G401 (cell line): ENCODE data around the gene ZNF391. TPM values are rescaled to one million over a fixed set of nuclear protein-coding genes. Genes with fewer than 3 reads are reported as not detected.
"Not testable (repeated sequence)": the region's sequence is repeated elsewhere in the genome, so short reads cannot be mapped to it uniquely, and the experiment has no call there.

Experiments
- DNase-seq: peaks from one replicate; pipeline ENCODE4 v3.0.0-alpha.2; 2015; ENCODE audit warnings: low spot score
- in situ Hi-C: cut with HindIII; loops from 2 replicates; pipeline ENCODE4 v1.10.0; 2016; ENCODE audit warnings: low sequenced_read_pairs, mixed read lengths
- total RNA-seq: library from RNA; depleted of rRNA; stranded (reverse); fragments of >200 nt; shearing (Covaris generic); gene quantifications from 2 replicates; pipeline ENCODE4 v1.2.3, GENCODE V29; 2014; rRNA removed

Gene ZNF391
- 13.4 and 17.0 TPM in 2 replicates for total RNA-seq

DNA sequence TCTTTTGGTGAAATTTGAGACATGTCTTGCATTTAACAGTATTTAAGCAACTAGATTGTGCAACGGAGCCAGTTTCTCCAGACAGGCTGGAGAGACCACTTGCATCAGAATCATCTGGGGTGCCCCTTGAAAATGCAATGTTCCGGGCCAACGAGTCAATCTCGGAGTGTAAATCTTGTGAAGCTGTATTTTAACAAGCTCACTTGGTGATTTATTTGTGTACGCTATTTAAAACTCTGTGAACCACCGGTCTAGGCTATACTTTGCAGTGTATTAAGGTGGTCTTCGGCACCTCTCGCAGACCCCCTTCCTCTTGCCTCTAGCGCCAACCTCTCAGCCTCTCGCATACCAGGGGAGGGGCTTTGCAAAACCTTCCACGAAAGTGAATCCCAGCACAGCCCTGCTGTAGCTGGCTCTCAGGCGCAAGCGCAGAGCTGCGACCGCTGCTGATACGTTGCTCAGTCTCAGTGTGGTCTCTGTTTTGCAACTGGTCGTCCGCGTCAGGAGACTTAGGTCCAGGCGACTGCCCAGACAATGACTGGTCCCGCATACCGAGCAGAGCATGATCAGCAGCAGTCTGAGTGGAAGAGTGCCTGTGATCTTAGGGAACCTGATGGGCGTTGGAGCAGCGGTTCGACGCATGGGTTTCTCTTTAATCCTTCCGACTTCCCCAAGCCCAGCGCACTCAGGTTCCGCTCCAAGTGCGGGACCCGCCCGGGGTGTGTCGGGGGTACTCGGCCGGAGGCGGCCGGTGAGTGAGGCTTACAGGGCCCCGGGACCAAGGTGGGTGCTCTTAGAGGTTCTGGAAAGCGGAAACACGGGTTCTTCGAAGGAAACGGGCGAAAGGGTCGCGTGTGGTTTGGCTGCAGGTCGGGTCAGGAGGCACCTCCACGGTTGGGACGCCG is at the start of gene ZNF391:
Gene ZNF391 (plus strand): TSS at position 467 of the 905 bp plus-strand sequence. CDS start 11,612 bp downstream, outside the sequence.
- peak; percentile 91 for DNase-seq
- in situ Hi-C loops, result no loop called here

DNA sequence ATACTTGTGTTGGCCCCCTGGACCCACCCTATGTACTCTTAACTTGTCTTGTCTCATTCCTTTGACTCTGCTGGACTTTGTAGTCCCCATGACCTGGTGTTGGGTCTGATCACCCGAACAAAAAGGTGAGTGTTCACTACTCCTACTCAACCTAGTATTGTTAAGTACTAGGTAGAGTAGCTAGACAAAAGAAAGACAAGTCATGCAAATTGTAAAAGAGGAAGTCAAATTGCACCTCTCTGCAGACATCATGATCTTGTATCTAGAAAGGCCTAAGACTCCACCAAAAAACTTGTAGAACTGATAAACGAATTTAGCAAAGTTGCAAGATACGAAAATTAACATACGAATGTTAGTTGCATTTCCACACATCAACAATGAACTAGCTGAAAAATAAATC is 35.7 kb upstream of the ZNF391 start:
- DNase-seq, result no peak
- in situ Hi-C loops, result no loop called here

DNA sequence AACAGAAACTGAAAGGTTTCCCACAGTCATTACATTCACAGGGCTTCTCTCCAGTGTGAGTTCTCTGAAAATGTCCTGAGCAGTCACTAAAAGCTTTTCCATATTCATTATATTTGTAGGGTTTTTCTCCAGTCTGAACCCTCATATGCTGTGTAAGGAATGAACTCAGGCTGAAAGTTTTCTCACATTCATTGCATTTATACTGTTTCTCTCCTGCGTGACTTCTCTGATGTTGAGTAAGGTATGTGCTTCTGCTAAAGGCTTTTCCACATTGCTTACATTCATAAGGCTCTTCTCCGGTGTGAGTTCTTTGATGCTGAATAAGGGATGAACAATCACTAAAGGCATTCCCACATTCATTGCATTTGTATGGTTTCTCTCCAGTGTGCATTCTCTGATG is 29.8 kb upstream of the ZNF391 start:
- in situ Hi-C loops, result no loop called here
- no peak for DNase-seq

DNA sequence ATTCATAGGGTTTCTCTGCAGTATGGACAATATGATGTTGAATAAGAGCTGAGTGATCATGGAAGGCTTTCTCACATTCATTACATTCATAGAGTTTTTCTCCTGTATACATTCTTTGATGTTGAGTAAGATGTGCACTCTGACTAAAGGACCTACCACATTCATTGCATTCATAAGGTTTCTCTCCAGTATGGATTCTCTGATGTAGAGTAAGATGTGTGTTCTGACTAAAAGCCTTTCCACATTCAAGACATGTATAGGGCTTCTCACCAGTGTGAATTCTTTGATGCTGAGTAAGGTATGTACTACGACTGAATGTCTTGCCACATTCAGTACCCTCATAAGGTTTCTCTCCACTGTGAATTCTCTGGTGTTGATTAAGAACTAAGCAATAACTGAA is 29.3 kb upstream of the ZNF391 start:
- no peak for DNase-seq
- in situ Hi-C loops, result no loop called here

DNA sequence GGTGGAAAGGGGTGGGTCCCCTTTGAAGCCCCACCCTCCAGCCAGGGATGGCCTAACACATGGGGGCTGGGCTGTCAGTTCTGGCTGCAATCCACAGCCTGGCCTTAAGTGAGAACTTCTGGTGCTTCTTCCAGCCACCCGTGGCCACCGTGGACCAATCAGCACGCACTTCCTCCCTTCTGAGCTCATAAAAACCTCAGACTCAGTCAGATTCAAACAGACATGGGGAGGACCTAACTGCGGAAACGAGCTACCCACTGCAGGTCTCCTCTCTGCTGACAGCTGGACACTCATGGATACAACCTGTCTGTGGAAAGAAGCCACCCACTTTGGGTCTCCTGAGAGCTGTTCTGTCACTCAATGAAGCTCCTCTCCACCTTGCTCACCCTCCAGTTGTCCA is 20.4 kb upstream of the ZNF391 start:
- in situ Hi-C loops, result no loop called here
- DNase-seq, result no peak

DNA sequence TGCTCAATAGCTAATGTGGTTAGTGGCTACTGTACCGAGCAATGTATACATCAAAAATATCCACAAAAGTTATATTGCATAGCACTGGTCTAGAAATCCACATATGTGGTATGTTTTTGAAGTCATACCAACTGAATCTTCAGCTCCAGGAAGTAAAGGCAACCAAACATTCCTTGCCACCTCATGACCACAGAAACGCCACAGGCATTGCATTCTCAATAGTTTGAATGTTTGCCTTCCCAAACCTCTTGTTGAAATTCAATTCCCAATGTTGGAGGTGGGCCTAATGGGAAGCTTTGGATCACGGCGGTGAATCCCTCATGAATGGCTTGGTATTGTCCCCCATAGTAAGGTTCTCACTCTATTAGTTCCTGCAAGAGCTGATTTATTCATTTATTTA is 18.2 kb upstream of the ZNF391 start:
- no peak for DNase-seq
- in situ Hi-C loops, result no loop called here

DNA sequence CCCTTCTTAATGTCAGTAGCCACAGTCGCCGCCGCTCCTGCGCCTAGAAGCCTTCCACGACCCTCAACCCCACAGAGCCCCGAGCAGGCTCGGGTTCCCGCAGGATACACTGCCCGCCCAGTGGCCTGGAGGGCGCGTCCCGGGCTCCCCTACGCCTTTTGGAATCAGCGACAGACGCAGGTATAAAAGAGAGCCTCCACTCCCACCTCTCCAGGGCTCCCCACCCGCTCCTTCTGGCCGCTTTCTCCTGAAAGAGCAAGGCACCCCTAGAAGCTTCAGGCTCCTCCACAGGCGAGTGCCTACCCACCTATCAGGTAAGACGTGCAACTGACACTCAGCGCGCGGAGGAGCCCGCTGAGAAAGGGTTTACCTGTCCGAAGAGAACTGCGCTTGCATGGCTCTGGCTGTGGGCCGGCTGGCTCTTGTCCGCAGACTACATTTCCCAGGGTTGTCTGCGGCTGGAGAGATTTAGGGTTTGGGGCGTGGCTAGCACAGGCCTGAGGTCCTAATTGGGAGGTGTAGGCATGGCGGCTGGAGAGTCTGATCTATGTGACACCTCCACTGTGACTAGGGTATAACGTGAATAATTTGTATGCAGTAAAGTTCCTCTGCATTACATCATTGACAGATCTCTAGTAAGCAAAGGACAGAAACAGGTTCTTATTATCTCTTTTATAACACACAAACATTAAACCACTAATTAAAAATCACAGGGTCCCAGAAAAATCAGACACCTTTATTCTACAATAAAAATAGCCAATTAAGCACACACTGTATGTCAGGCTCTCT is 13.5 kb upstream of the ZNF391 start:
- DNase-seq, result peak; percentile 94
- in situ Hi-C loops, result no loop called here

DNA sequence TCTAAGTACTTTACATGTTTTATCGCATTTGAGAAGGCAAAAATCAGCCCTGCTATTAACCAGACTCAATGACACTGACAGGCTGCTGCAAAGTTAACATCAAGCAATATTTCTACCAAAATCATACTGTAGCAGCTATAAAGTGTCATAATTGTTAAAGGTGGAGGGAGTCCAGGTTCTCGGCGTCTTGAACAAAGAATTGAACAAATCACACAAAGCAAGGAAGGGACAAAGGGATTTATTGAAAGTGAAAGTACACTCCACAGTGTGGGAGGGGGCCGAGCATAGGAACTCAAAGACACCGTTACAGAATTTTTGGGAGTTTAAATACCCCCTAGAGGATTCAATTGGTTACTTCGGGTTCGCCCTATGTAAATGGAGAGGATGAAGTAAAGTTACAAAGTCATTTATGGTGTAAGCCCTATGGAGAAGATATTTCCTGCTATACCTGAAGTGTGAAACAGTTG is 12.9 kb upstream of the ZNF391 start:
- peak; percentile 5 for DNase-seq
- in situ Hi-C loops, result no loop called here

DNA sequence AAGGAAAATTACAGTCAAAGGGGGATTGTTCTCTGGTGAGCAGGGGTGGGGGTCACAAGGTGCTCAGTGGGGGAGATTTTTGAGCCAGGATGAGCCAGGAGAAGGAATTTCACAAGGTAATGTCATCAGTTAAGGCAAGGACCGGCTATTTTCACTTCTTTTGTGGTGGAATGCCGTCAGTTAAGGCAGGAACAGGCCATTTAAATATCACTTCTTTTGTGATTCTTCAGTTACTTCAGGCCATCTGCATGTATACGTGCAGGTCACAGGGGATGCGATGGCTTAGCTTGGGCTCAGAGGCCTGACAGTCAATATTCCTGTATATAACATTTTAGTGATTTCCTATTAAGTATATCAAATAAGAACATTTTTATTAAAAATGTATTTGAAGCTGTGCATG is 10.2 kb upstream of the ZNF391 start:
- in situ Hi-C loops, DNase-seq: not testable (repeated sequence)

DNA sequence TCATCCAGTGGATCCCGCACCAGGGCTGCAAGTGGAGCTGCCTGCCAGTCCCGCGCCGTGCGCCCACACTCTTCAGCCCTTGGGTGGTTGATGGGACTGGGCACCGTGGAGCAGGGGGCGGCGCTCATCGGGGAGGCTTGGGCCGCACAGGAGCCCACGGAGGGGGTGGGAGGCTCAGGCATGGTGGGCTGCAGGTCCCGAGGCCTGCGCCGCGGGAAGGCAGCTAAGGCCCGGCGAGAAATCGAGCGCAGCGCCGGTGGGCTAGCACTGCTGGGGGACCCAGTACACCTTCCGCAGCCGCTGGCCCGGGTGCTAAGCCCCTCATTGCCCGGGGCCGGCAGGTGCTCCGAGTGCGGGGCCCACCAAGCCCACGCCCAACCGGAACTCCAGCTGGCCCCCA is 7.6 kb upstream of the ZNF391 start:
- DNase-seq, in situ Hi-C loops: not testable (repeated sequence)

DNA sequence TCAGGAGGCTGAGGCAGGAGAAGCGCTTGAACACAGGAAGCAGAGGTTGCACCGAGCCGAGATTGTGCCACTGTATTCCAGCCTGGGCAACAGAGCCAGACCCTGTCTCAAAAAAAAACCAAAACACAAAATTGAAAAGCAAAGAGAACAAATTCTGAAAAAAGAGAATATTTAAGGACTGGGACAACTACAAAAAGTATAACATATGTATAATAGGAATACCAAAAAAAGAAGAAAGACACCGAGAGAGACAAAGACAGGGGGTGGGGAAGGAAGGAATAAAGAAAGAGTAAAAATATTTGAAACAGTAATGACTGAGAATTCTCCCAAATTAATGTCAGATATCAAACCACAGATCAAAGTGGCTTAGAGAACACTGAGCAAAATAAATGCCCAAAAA is 5.5 kb upstream of the ZNF391 start:
- in situ Hi-C loops, result no loop called here
- no peak for DNase-seq

DNA sequence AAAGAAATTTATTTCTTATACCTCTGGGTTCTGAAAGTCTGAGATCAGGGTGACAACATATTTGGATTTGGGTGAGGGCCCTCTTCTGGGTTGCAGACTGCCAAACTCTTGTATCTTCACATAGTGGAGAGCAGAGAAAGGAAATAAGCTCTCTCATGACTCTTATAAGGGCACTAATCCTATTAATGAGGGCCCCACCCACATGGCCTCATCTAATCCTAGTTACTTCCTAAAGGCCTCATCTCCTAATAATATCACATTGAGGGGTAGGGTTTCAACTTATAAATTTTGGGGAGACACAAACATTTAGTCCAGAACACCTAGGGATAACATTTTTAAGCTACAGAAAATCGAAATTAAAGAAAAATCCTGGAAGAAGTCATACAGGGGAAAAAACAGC is 5.1 kb upstream of the ZNF391 start:
- in situ Hi-C loops, result no loop called here
- no peak for DNase-seq

DNA sequence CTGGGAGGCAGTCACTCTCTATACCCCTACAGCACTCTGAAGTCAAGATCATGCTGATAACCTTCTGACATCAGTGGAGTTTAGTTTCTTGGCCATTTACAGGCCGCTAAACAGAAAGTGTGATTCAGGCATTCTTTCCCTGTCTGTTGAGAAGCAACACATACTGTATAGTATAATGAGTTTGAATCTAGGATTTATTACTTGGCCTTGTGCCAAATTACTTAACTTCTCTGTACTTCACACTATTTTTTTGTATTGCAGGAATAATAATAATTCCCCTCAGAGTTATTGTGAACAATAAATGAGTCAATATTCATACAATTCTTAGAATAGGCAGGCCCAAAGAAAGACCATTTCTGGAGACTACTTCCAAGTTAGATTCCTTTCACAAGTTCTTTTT is 4.1 kb downstream of the ZNF391 start:
- in situ Hi-C loops, result no loop called here
- DNase-seq, result no peak

DNA sequence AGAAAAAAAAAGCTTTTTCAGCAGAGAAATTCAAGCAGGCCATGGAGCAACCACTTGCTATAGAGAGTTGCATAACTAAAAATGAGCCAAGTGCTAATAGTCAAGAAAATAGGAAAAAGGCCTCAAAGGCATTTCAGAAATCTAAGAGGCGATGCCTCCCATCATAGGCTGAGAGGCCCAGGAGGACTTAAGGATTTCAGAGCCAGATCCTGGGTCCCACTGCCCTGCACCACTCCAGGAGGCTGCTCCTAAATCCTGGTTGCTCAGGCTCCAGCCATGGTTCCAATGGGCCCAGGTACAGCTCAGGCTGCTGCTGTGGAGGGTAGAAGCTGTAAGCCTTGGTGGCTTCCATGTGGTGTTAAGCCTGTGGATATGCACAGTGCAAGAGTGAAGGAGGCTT is 5.5 kb downstream of the ZNF391 start:
- DNase-seq, result no peak
- in situ Hi-C loops, result no loop called here

DNA sequence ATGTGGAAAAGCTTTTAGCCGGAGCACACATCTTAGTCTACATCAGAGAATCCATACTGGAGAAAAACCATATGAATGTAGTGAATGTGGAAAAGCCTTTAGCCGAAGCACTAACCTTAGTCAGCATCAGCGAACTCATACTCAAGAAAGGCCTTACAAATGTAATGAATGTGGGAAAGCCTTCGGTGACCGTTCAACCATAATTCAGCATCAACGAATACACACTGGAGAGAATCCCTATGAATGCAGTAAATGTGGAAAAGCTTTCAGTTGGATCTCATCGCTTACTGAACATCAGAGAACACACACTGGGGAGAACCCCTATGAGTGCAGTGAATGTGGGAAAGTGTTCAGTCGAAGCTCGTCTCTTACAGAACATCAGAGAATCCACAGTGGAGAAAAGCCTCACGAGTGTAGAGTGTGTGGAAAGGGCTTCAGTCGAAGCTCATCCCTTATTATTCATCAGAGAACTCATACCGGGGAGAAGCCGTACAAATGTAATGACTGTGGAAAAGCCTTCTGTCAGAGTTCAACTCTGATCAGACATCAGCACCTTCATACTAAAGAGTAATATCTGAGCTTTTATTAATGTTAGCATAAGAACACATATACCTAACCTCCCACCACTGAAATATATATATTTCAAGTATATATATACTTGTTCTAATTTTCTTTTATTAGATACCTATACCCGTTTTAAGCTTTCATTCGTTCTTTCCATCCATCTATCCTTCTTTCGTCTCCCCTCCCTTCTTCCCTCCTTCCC is 12.5 kb downstream of the ZNF391 start:
- DNase-seq, result no peak
- in situ Hi-C loops, result no loop called here

DNA sequence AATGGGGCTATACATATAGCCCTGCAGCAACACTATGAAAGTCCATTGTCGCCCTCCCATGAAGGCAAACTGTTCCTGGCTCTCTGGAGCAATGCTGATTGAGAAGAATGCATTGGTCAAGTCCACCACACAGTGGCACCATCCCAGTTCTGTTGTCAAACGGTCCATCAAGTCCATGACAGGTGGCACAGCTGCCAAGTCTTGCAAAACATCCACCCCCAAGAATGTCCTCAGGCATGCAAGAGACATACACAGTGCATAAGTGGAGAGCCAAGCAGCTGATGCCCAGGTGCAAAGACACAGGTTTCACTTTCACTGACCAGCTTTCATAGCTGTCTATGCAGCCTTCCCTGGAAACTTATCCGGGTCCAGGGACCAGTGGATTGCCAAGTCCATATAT is 17.5 kb downstream of the ZNF391 start:
- no peak for DNase-seq
- in situ Hi-C loops, result no loop called here

DNA sequence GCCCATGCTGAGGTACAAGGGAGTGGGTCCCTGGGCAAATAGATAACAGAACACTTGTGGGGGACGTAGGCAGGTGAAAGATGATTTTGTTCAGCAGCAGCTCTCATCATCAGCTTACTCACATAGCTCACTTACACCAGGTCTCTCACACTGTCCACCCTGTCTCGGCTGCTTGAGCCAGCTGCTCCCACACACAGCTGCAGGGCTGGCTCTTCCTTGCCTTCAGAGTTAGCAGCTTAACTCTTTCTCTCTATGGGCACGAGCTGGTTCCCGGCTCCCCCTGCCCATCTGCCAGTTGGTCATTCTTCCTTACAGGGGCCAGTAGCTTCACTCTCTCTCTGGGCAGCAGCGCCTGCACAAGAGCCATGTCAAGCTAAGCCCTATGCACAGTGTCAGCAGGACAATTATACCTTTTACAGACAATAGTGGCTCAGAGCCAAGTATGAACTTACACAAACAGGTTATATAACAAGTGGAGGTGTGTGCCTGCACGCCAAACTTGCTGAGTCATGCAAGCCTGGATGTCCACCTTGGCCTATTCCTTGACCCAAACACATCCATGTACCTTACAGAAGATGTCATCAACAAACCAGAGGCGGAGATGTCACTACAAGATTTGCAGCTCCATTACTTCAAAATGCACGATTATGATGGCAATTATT is 18.7 kb downstream of the ZNF391 start:
- in situ Hi-C loops, result no loop called here
- DNase-seq, result no peak

DNA sequence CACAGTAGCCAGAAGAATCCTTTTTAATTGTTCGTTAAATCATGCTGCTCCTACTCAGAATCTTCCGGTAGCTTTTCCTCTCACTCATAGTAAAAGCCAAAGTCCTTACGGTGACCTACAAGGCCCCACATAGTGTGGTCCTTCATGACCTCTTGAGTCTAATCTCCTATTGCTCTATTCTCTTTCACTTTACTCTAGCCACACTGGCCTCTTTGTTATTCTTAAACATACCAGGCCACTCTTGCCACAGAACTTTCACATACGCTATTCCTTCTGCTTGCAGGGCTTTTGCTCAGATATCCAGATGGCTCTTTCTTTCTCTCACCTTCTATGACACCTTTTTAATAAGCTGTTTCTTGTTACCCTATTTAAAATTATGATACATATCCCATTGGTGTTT is 25.7 kb downstream of the ZNF391 start:
- in situ Hi-C loops, result no loop called here
- no peak for DNase-seq

DNA sequence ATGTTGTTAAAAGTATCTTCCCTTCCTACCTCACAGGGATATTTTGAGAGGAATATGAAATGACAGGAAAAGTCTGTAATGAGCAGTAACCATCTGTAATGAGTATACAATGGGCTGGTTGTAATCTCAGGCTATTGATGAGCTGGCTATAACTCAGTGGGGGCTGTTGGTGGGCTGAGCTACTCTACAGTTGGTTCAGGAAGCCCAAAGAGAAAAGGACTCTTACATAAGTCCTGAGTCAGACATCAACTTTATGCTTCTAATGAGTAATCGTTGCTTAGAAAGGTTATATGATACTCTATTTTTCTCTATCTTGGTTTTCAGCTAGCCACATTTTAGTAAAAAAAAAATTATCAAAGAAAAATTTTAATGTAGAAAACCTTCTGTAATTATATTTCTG is 26.4 kb downstream of the ZNF391 start:
- in situ Hi-C loops, result no loop called here
- no peak for DNase-seq
